GM13977 (cell line): ENCODE results near the gene CDSN.
"Not testable (repeated sequence)": the region's sequence is repeated elsewhere in the genome, so short reads cannot be mapped to it uniquely, and the experiment has no call there.

Experiments used
- DNase-seq: peaks from one replicate; pipeline ENCODE4 v3.0.0; 2012; ENCODE audit warnings: low spot score
- in situ Hi-C: fragments of 300-500 bp; cut with MboI; formaldehyde crosslinking; loops from one replicate; pipeline ENCODE4 v1.12.0; 2022; ENCODE audit warnings: low sequenced_read_pairs, low pct_unique_long_range_greater_than_20kb, mixed read lengths, inconsistent platforms; ENCODE audit not compliant: unreplicated experiment
- TF ChIP-seq, protein P1 (sequence below): IDR thresholded peaks from 2 replicates; pipeline ENCODE4 v1.5.1; 2012; ENCODE audit warnings: mild to moderate bottlenecking, control low read depth; ENCODE audit not compliant: insufficient read depth; ENCODE audit errors: extremely low read depth, missing control alignments

CDSN gene, protein sequence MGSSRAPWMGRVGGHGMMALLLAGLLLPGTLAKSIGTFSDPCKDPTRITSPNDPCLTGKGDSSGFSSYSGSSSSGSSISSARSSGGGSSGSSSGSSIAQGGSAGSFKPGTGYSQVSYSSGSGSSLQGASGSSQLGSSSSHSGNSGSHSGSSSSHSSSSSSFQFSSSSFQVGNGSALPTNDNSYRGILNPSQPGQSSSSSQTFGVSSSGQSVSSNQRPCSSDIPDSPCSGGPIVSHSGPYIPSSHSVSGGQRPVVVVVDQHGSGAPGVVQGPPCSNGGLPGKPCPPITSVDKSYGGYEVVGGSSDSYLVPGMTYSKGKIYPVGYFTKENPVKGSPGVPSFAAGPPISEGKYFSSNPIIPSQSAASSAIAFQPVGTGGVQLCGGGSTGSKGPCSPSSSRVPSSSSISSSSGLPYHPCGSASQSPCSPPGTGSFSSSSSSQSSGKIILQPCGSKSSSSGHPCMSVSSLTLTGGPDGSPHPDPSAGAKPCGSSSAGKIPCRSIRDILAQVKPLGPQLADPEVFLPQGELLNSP

DNA sequence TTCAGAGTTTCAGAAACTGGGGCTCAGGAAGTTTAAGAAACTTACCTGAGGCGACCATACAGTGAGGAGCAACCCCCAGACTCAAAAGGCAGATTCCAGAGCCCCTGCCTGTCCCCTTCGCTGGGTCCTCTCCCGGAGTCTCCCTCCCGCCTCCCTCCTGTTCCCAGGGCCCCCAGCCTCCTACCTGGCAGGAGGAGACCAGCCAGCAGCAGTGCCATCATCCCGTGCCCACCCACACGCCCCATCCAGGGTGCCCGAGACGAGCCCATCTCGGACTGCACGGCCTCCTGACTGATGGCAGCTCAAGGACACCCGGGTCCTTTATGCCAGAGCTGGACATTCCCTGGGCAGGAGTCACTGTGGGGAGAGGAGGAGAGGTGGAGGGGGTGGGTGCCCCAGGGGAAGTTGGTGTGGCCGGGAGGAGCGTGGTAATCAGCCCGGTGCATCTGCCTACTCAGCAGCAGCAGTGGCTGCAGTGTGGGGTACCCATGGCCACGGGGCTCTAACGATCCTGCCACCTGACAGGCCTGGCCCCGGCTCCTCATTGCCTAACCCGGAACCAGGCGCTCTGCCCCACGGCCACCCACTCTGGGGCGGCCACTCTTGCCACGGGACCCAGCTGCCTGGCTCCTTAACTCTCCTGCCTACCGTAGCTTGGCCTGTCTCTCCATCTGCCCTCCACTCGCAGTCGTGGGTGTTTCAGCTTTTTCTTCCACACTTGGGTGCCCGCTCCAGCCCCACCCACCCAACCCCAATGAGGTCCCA is at the start of gene CDSN:
Gene CDSN, minus strand, starts transcription at position 296 of the 765 bp plus-strand sequence. Its CDS starts 27 bp downstream, at position 269.
- in situ Hi-C loops: no loop called here
- TF ChIP-seq, protein P1, sequence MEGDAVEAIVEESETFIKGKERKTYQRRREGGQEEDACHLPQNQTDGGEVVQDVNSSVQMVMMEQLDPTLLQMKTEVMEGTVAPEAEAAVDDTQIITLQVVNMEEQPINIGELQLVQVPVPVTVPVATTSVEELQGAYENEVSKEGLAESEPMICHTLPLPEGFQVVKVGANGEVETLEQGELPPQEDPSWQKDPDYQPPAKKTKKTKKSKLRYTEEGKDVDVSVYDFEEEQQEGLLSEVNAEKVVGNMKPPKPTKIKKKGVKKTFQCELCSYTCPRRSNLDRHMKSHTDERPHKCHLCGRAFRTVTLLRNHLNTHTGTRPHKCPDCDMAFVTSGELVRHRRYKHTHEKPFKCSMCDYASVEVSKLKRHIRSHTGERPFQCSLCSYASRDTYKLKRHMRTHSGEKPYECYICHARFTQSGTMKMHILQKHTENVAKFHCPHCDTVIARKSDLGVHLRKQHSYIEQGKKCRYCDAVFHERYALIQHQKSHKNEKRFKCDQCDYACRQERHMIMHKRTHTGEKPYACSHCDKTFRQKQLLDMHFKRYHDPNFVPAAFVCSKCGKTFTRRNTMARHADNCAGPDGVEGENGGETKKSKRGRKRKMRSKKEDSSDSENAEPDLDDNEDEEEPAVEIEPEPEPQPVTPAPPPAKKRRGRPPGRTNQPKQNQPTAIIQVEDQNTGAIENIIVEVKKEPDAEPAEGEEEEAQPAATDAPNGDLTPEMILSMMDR: no peak
- no peak for DNase-seq

DNA sequence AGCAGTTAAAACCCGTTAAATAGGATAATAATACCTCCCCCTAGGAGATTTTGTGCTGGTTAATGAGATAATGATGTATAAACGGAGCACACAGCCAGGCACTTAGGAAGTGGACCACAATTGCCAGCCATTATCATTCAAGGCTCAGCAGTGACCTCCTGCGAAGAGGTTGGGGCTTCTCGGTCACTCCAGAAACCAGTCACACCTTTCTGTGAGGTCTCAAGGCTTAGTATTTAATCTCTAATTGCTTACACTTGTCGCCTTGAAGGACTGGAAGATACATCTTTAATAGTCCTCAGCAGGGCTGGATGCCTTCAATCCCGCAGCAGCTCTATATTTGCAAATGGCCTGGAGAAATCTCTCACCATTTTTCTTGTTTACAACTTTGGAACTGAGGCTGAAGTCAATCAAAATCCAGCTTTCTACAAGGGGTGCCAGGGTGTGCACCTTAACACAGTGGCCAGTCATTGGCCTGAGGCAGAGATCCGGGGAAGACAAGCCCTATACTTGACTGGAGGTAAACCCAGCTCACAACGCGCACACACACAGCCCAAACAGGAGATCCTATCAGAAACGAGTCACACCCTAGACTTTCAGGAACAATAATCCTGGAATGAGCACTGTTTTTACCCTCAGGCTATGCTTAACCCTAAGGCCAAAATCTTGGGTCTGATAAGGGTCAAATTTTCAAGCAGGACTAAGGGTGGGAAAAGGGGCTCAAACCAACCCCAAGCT is 49.0 kb upstream of the CDSN start:
- in situ Hi-C loops: no loop called here
- DNase-seq: no peak
- TF ChIP-seq, protein P1: no peak

DNA sequence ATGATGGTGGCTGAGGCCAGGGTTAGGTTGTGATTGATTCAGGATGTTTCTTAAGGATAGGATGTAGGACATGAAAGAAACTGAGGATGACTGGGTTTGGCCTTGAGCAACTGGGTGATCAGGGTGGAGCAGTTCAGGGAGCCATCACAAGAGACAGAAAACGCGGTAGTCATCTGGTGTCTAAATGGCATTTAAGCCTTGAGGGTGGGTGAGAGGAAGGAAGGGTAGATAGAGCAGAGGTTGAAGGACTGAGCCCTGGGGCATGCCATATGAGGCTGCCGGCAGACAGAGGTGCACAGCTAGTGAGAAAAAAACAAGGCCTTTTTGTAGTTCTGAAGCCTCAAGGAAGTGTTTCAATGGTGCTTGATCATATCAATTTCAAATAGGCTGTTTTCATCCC is 48.4 kb upstream of the CDSN start:
- TF ChIP-seq, protein P1: no peak
- in situ Hi-C loops: no loop called here
- DNase-seq: no peak

DNA sequence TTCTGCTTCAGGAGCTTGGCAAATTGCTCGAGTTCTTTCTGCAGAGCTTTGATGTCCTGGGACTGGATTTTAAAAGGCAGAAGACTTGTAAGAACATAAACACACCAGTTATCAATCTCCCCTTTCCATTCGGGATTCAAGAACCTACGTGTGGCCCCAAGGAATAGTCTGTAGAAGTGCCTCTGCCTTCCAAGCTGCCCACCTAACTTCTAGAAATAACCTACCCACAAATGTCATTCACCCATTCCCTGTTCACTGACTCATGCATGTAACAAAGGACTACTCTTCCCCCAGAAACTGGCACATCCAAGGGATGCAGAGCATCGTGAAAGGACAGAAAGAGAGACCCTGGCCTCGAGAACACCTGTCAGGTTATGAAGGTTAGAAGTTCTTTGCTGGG is 45.7 kb upstream of the CDSN start:
- TF ChIP-seq, protein P1: no peak
- DNase-seq: no peak
- in situ Hi-C loops: no loop called here

DNA sequence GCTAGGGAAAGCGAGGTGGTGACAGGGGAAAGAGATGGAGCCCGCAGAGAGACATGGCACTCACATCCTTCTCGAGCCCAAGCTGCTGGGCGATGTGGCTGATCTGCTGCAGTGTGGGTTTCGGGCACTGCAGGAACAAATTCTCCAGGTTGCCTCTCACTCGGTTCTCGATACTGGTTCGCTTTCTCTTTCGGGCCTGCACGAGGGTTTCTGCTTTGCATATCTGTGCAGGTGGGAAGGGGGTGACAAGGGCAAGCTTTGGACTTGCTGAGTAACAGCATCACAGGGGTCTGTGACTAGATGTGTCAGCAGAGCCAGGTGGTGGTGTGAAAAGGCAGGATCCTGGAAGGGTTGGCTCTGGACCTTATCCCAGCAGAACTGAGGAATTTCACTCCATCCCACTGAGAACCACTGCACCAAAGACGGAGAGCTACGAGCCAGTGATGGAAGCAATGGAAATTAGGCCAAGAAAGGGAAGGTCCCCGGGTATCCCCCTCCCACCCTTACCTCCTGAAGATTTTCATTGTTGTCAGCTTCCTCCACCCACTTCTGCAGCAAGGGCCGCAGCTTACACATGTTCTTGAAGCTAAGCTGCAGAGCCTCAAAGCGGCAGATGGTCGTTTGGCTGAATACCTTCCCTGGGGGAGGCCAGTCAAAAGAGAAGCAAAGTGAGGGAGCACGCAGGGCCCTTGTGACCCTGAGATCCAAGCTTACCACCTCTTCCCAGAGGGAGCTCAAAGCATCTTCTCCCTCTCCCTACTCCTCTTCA is 45.0 kb upstream of the CDSN start:
- peak; percentile 65 for DNase-seq
- in situ Hi-C loops: not testable (repeated sequence)

DNA sequence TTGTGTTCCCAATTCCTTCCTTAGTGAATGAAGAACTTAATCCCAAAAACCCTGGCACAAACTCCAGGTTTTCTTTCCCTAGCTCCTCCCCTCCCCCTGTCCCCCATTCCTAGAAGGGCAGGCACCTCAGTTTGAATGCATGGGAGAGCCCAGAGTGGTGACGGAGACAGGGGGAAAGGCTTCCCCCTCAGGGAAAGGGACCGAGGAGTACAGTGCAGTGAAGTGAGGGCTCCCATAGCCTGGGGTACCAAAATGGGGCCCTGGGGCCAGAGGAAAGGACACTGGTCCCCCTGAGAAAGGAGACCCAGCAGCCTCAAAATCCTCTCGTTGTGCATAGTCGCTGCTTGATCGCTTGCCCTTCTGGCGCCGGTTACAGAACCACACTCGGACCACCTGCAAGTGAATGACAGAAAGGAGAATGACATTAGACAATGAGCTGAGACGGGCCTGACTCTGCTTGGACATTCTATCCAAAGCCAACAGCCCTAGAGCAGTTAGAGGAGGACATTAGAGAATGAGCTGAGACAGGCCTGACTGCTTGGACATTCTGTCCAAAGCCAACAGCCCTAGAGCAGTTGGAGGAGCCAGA is 44.3 kb upstream of the CDSN start:
- DNase-seq, in situ Hi-C loops: not testable (repeated sequence)
